T-cell (primary cell): Measurements from ENCODE around the gene NTM. TPM values are rescaled to one million over a fixed set of nuclear protein-coding genes. Genes with fewer than 3 reads are reported as not detected.

Experiments
- ATAC-seq, 4 experiments: fragments of 200-7000 bp in 3 of 4; fragments of 150-1000 bp in 1 of 4; cut with Tn5 transposase; replicated peaks in 1 of 4; 1 replicate in 3 of 4; 2 replicates in 1 of 4; pipeline ENCODE4 v1.10.0; 2021; ENCODE audit warnings: moderate library complexity in 3 of 4, mild to moderate bottlenecking in 2 of 4, moderate number of reproducible peaks in 1 of 4
- CTCF ChIA-PET, 2 donors: fragments of 300-600 bp; sonication (Branson Sonifier 250); formaldehyde crosslinking; loops; one replicate each; lab custom pipeline; 2022; ENCODE audit warnings: antibody characterized with exemption in 2 of 2; lab: Charles Lee
- POLR2A ChIA-PET, 2 donors: fragments of 300-600 bp; sonication (Branson Sonifier 250); formaldehyde crosslinking; loops; one replicate each; lab custom pipeline; 2022; ENCODE audit warnings: antibody characterized with exemption in 2 of 2; lab: Charles Lee
- DNase-seq, 35 experiments: peaks; one replicate each; pipeline versions ENCODE4 v3.0.0 to v3.0.0-alpha.2; 2013 to 2023
- H3K27ac ChIP-seq: one replicate; pipeline ENCODE4 v1.5.1; 2013; ENCODE audit warnings: low read length
- H3K27me3 ChIP-seq, 2 experiments: replicated peaks in 1 of 2; 1 replicate in 1 of 2; 2 replicates in 1 of 2; pipeline versions ENCODE4 v1.6.1 to v1.7.0; 2013; ENCODE audit warnings: low read length in 1 of 2, mixed read lengths in 1 of 2; ENCODE audit not compliant: control insufficient read depth in 2 of 2, insufficient read depth in 2 of 2; ENCODE audit errors: extremely low read depth in 1 of 2
- H3K36me3 ChIP-seq, 2 donors: 1 replicate in 1 of 2; 2 replicates in 1 of 2; pipeline versions ENCODE4 v1.6.1 to v1.7.0; 2013; ENCODE audit warnings: low read length in 1 of 2; ENCODE audit not compliant: control insufficient read depth in 2 of 2, insufficient read depth in 1 of 2; ENCODE audit errors: extremely low read depth in 1 of 2
- H3K4me1 ChIP-seq, 2 experiments: 1 replicate in 1 of 2; 2 replicates in 1 of 2; pipeline versions ENCODE4 v1.6.1 to v1.7.0; 2013; ENCODE audit warnings: low read length in 2 of 2, mixed read lengths in 1 of 2; ENCODE audit not compliant: insufficient read depth in 2 of 2, control insufficient read depth in 1 of 2; ENCODE audit errors: extremely low read depth in 1 of 2
- H3K4me3 ChIP-seq, 2 donors: 1 replicate in 1 of 2; 2 replicates in 1 of 2; pipeline versions ENCODE4 v1.5.1 to v1.7.0; 2013; ENCODE audit warnings: mild to moderate bottlenecking in 2 of 2, low read length in 1 of 2, moderate library complexity in 1 of 2; ENCODE audit not compliant: control insufficient read depth in 1 of 2; ENCODE audit errors: extremely low read depth in 1 of 2
- H3K9me3 ChIP-seq: 2 replicates; pipeline ENCODE4 v1.7.0; 2013
- H3K27ac Mint-ChIP-seq, 2 donors: one replicate each; pipeline ENCODE4 v1.8.0; 2020 to 2021; ENCODE audit warnings: mild to moderate bottlenecking in 2 of 2, mixed read lengths in 2 of 2
- H3K27me3 Mint-ChIP-seq, 2 donors: one replicate each; pipeline ENCODE4 v1.8.0; 2021 to 2022; ENCODE audit warnings: mixed read lengths in 2 of 2
- H3K36me3 Mint-ChIP-seq: one replicate; pipeline ENCODE4 v1.8.0; 2021; ENCODE audit warnings: mixed read lengths
- H3K4me1 Mint-ChIP-seq, 3 donors: one replicate each; pipeline ENCODE4 v1.8.0; 2020 to 2022; ENCODE audit warnings: mixed read lengths in 3 of 3, mild to moderate bottlenecking in 1 of 3
- H3K4me3 Mint-ChIP-seq, 3 donors: one replicate each; pipeline ENCODE4 v1.8.0; 2020 to 2022; ENCODE audit warnings: mild to moderate bottlenecking in 3 of 3, mixed read lengths in 3 of 3, moderate library complexity in 3 of 3
- H3K9me3 Mint-ChIP-seq, 3 donors: one replicate each; pipeline ENCODE4 v1.8.0; 2020 to 2022; ENCODE audit warnings: mixed read lengths in 3 of 3
- WGBS: methylation state at CpG from one replicate; pipeline ENCODE4 v1.1.5; 2013; ENCODE audit warnings: missing lambda C conversion rate; ENCODE audit not compliant: insufficient coverage; 5-methylcytosine and 5-hydroxymethylcytosine counted together
- total RNA-seq, 35 experiments: library from RNA in 6 of 35; stranded (reverse) in 6 of 35; fragments of 120-200 nt in 1 of 35; gene quantifications; one replicate each; pipeline versions ENCODE4 v1.2.1 to v1.2.4 and lab custom pipeline; 2013 to 2026

The NTM gene
- total RNA-seq, 5 donors from 2014 or later (not counting 1 experiment from before 2014, with no cell fraction given), result not detected

- H3K36me3 ChIP-seq, result no peaks in the 10 kb centered on the region
- no CpG with 5 or more reads among the region's 1 CpG for WGBS
- no peak overlapping the region for H3K27ac Mint-ChIP-seq
- H3K4me3 Mint-ChIP-seq, result no peak overlapping the region
- DNase-seq (no peak), ATAC-seq (no peak)
- ChIA-PET POLR2A (no interaction called here), CTCF (interaction anchor here in 1 of 2 donors (0.5 kb wide), 1 partner anchor 575 kb away, joined by 3 read pairs; no protein-coding TSS in a partner anchor)
- H3K4me3 ChIP-seq, result no peak overlapping the region
- no peaks in the 10 kb centered on the region for H3K9me3 ChIP-seq
- H3K4me1 ChIP-seq, result no peaks in the 10 kb centered on the region
- no peaks in the 10 kb centered on the region for H3K4me1 Mint-ChIP-seq
- H3K27me3 Mint-ChIP-seq, result no peaks in the 10 kb centered on the region
- H3K9me3 Mint-ChIP-seq, result peaks cover 3 to 9% (median 8%) of the 10 kb centered on the region in 3 donors
- H3K27me3 ChIP-seq, result no peaks in the 10 kb centered on the region
- no peak overlapping the region for H3K27ac ChIP-seq
- no peaks in the 10 kb centered on the region for H3K36me3 Mint-ChIP-seq
Observed at GRCh38 chr11:132177106-132177505, 806.7 kb downstream of the NTM start.

- Mint-ChIP-seq H3K27me3 (peaks cover 0 to 3% of the 10 kb centered on the region in 2 donors), H3K36me3 (no peaks in the 10 kb centered on the region), H3K4me3 (no peak overlapping the region), H3K4me1 (no peaks in the 10 kb centered on the region), H3K27ac (no peak overlapping the region), H3K9me3 (peaks cover 0 to 15% (median 3%) of the 10 kb centered on the region in 3 donors)
- Histone ChIP-seq H3K4me3 (no peak overlapping the region), H3K27ac (no peak overlapping the region), H3K9me3 (no peaks in the 10 kb centered on the region), H3K27me3 (peaks cover 0 to 2% of the 10 kb centered on the region in 2 experiments), H3K36me3 (no peaks in the 10 kb centered on the region), H3K4me1 (no peaks in the 10 kb centered on the region)
- WGBS, result 78% methylated on average over 4 of the region's 4 CpGs
- CTCF ChIA-PET, result no interaction called here
- ATAC-seq, result no peak
- DNase-seq, result no peak
- POLR2A ChIA-PET, result interaction anchor here in 1 of 2 donors (0.6 kb wide), 1 partner anchor 8 kb away, joined by 5 read pairs; no protein-coding TSS in a partner anchor
Observed at GRCh38 chr11:132184079-132184478, 813.7 kb downstream of the NTM start.

GRCh38 chr11:132185726-132186592, 815.5 kb downstream of the NTM start:
- no peak overlapping the region for H3K27ac ChIP-seq
- WGBS, result 71% methylated on average over 1 of the region's 12 CpGs
- peaks cover 0 to 2% of the 10 kb centered on the region in 2 experiments for H3K27me3 ChIP-seq
- ChIA-PET POLR2A (no interaction called here), CTCF (no interaction called here)
- Mint-ChIP-seq H3K4me3 (no peak overlapping the region), H3K4me1 (no peaks in the 10 kb centered on the region), H3K36me3 (no peaks in the 10 kb centered on the region), H3K27ac (no peak overlapping the region), H3K9me3 (peaks cover 0 to 16% (median 7%) of the 10 kb centered on the region in 3 donors), H3K27me3 (peaks cover 0 to 7% of the 10 kb centered on the region in 2 donors)
- ATAC-seq (no peak), DNase-seq (no peak)
- no peaks in the 10 kb centered on the region for H3K9me3 ChIP-seq
- H3K36me3 ChIP-seq, result no peaks in the 10 kb centered on the region
- H3K4me1 ChIP-seq, result no peaks in the 10 kb centered on the region
- H3K4me3 ChIP-seq, result no peak overlapping the region

- WGBS, result 64% methylated on average over 5 of the region's 6 CpGs
- POLR2A ChIA-PET, result no interaction called here
Observed at GRCh38 chr11:132186699-132187098, 816.3 kb downstream of the NTM start.

GRCh38 chr11:132187386-132187785, 817.0 kb downstream of the NTM start:
- CTCF ChIA-PET, result no interaction called here
- H3K4me3 Mint-ChIP-seq, result no peak overlapping the region
- no peaks in the 10 kb centered on the region for H3K4me1 ChIP-seq
- H3K27ac Mint-ChIP-seq, result no peak overlapping the region
- no peaks in the 10 kb centered on the region for H3K9me3 ChIP-seq
- H3K36me3 ChIP-seq, result no peaks in the 10 kb centered on the region
- no peak overlapping the region for H3K27ac ChIP-seq
- no peaks in the 10 kb centered on the region for H3K36me3 Mint-ChIP-seq
- peaks cover 0 to 7% of the 10 kb centered on the region in 2 donors for H3K27me3 Mint-ChIP-seq
- WGBS, result 86% methylated on average over 2 of the region's 4 CpGs
- H3K4me3 ChIP-seq, result no peak overlapping the region
- peaks cover 0 to 16% (median 7%) of the 10 kb centered on the region in 3 donors for H3K9me3 Mint-ChIP-seq
- no peak for ATAC-seq
- DNase-seq, result no peak
- no peaks in the 10 kb centered on the region for H3K4me1 Mint-ChIP-seq
- POLR2A ChIA-PET, result no interaction called here
- H3K27me3 ChIP-seq, result peaks cover 0 to 2% of the 10 kb centered on the region in 2 experiments

More at GRCh38 chr11:132186699-132187098, 816.3 kb downstream of the NTM start:
- no peaks in the 10 kb centered on the region for H3K4me1 ChIP-seq
- peaks cover 0 to 16% (median 7%) of the 10 kb centered on the region in 3 donors for H3K9me3 Mint-ChIP-seq
- no peaks in the 10 kb centered on the region for H3K9me3 ChIP-seq
- H3K4me1 Mint-ChIP-seq, result no peaks in the 10 kb centered on the region
- H3K27me3 Mint-ChIP-seq, result peaks cover 0 to 7% of the 10 kb centered on the region in 2 donors
- no peak overlapping the region for H3K27ac ChIP-seq
- no peak for ATAC-seq
- no peaks in the 10 kb centered on the region for H3K36me3 Mint-ChIP-seq
- no peaks in the 10 kb centered on the region for H3K36me3 ChIP-seq
- H3K27ac Mint-ChIP-seq, result no peak overlapping the region
- no peak overlapping the region for H3K4me3 Mint-ChIP-seq
- no peak overlapping the region for H3K4me3 ChIP-seq
- H3K27me3 ChIP-seq, result peaks cover 0 to 2% of the 10 kb centered on the region in 2 experiments
- DNase-seq, result no peak
- CTCF ChIA-PET, result no interaction called here

GRCh38 chr11:132187814-132188213, 817.4 kb downstream of the NTM start:
- ATAC-seq (no peak), DNase-seq (no peak)
- no peak overlapping the region for H3K4me3 Mint-ChIP-seq
- no peak overlapping the region for H3K27ac Mint-ChIP-seq
- no peaks in the 10 kb centered on the region for H3K36me3 ChIP-seq
- no peak overlapping the region for H3K27ac ChIP-seq
- H3K36me3 Mint-ChIP-seq, result no peaks in the 10 kb centered on the region
- H3K9me3 Mint-ChIP-seq, result peaks cover 0 to 14% (median 7%) of the 10 kb centered on the region in 3 donors
- H3K27me3 Mint-ChIP-seq, result peaks cover 0 to 7% of the 10 kb centered on the region in 2 donors
- no peaks in the 10 kb centered on the region for H3K4me1 ChIP-seq
- peaks cover 0 to 2% of the 10 kb centered on the region in 2 experiments for H3K27me3 ChIP-seq
- H3K9me3 ChIP-seq, result no peaks in the 10 kb centered on the region
- CTCF ChIA-PET, result no interaction called here
- POLR2A ChIA-PET, result no interaction called here
- WGBS, result no CpG with 5 or more reads among the region's 4 CpGs
- H3K4me3 ChIP-seq, result no peak overlapping the region
- no peaks in the 10 kb centered on the region for H3K4me1 Mint-ChIP-seq
